ENCODE measurements around the gene NAPB. TPM values are rescaled to one million over a fixed set of nuclear protein-coding genes. Genes with fewer than 3 reads are reported as not detected.

NAPB gene
- total RNA-seq, 1 experiment from 2014 or later = 10.1 TPM

- no peaks in the 10 kb centered on the region for H3K27me3 Mint-ChIP-seq (ENCODE audit: insufficient read depth, unreplicated experiment)
- Histone ChIP-seq H3K4me3 (ENCODE audit: low read depth, low read length) (peak overlapping the region; percentile 98), H3K9me3 (no peaks in the 10 kb centered on the region), H3K4me1 (peaks cover 17% of the 10 kb centered on the region), H3K36me3 (ENCODE audit: control insufficient read depth, insufficient read depth, low read length) (0 out of 2 replicates have a peak, but pooled peaks cover 2% of the 10 kb centered on the region), H3K27me3 (replicated peaks; ENCODE audit: control insufficient read depth, insufficient read depth, low read length) (no peaks in the 10 kb centered on the region)
- intact Hi-C loops (cut with micrococcal nuclease; ENCODE audit: unreplicated experiment) = loop anchor here (1.0 to 10.0 kb wide), 3 partner anchors 7 to 766 kb away; partner anchors contain the start of genes CST9 and FOXA2
- no peaks in the 10 kb centered on the region for H3K9me3 Mint-ChIP-seq (ENCODE audit: unreplicated experiment)
- CTCF ChIA-PET = interaction anchor here (0.7 to 2.4 kb wide), 7 partner anchors 7 to 659 kb away, joined by 3 to 25 read pairs (median 12); partner anchors contain the start of gene NAPB
- no peak for TF ChIP-seq CTCF (IDR thresholded peaks at IDR 0.05; ENCODE audit: insufficient read depth in 1 of 2, low read depth in 1 of 2, low read length in 1 of 2, severe bottlenecking in 1 of 2, unreplicated experiment in 1 of 2)
- no TSS peak for BruUV-seq (replicated peaks)
- peak; percentile 57 to 63 for DNase-seq
- H3K4me3 Mint-ChIP-seq (ENCODE audit: unreplicated experiment) = peak overlapping the region; percentile 89
- peak overlapping the region; percentile 75 for H3K27ac Mint-ChIP-seq (ENCODE audit: unreplicated experiment)
- H3K36me3 Mint-ChIP-seq (ENCODE audit: insufficient read depth, unreplicated experiment) = peaks cover 40% of the 10 kb centered on the region
- H3K4me1 Mint-ChIP-seq (ENCODE audit: low read depth, unreplicated experiment) = peaks cover 16% of the 10 kb centered on the region
- POLR2A ChIA-PET = interaction anchor here (0.7 to 2.5 kb wide), 7 partner anchors 8 to 574 kb away, joined by 3 to 41 read pairs (median 4); no protein-coding TSS in a partner anchor
Measured at GRCh38 chr20:23350904-23351838, 70.1 kb downstream of the NAPB start.

GRCh38 chr20:23350196-23350903 lies 70.9 kb downstream of the NAPB start, which contains the start of gene NXT1:
Gene NXT1, plus strand, starts transcription at chr20:23350791. Its CDS starts 3,251 bp downstream, at chr20:23354042.
- Mint-ChIP-seq H3K4me1 (ENCODE audit: low read depth, unreplicated experiment) (peaks cover 16% of the 10 kb centered on the region), H3K9me3 (ENCODE audit: unreplicated experiment) (no peaks in the 10 kb centered on the region), H3K4me3 (ENCODE audit: unreplicated experiment) (peak within 1 kb of the TSS; percentile 89), H3K27ac (ENCODE audit: unreplicated experiment) (peak within 1 kb of the TSS; percentile 100), H3K27me3 (ENCODE audit: insufficient read depth, unreplicated experiment) (no peaks in the 10 kb centered on the region), H3K36me3 (ENCODE audit: insufficient read depth, unreplicated experiment) (peaks cover 33% of the 10 kb centered on the region)
- BruUV-seq (replicated peaks) = no TSS peak
- Histone ChIP-seq H3K36me3 (ENCODE audit: control insufficient read depth, insufficient read depth, low read length) (0 out of 2 replicates have a peak, but pooled peaks cover 2% of the 10 kb centered on the region), H3K4me1 (peaks cover 17% of the 10 kb centered on the region), H3K4me3 (ENCODE audit: low read depth, low read length) (peak within 1 kb of the TSS; percentile 98), H3K27me3 (replicated peaks; ENCODE audit: control insufficient read depth, insufficient read depth, low read length) (no peaks in the 10 kb centered on the region), H3K9me3 (no peaks in the 10 kb centered on the region)
- peak; percentile 98 to 99 for DNase-seq
- ChIA-PET CTCF (interaction anchor here (0.6 to 2.4 kb wide), 18 partner anchors 8 to 898 kb away, joined by 3 to 25 read pairs (median 4); partner anchors contain the start of genes GZF1 and NAPB), POLR2A (interaction anchor here (0.5 to 2.5 kb wide), 20 partner anchors 8 to 1624 kb away, joined by 3 to 41 read pairs (median 4); partner anchors contain the start of genes GZF1 and NAPB)
- intact Hi-C loops (cut with micrococcal nuclease; ENCODE audit: unreplicated experiment) = loop anchor here (1.0 to 10.0 kb wide), 3 partner anchors 8 to 766 kb away; partner anchors contain the start of genes CST9 and FOXA2
- TF ChIP-seq CTCF (IDR thresholded peaks at IDR 0.05; ENCODE audit: insufficient read depth in 1 of 2, low read depth in 1 of 2, low read length in 1 of 2, severe bottlenecking in 1 of 2, unreplicated experiment in 1 of 2) = no peak
